ENCODE data around the gene ATXN10. TPM values are rescaled to one million over a fixed set of nuclear protein-coding genes. Genes with fewer than 3 reads are reported as not detected.

Gene ATXN10
- total and polyA plus RNA-seq, 2 of the 8 experiments (the other 6 are each of a cell fraction or from before 2014, with no cell fraction given): 134 to 210 TPM

- peaks cover 18 to 25% (median 23%) of the 10 kb centered on the region in 4 experiments for H3K4me1 ChIP-seq (replicated peaks in 1 of 4; ENCODE audit: control insufficient read depth in 3 of 4, insufficient read depth in 4 of 4, low read length in 3 of 4)
- H4K8ac ChIP-seq (ENCODE audit: extremely low read depth, insufficient read depth, low read length): no peak overlapping the region
- CTCF ChIA-PET (ENCODE audit: partially characterized antibody): interaction anchor here (0.6 to 3.7 kb wide), 6 partner anchors 10 to 73 kb away, joined by 3 to 14 read pairs (median 4); no protein-coding TSS in a partner anchor
- H3K4me3 ChIP-seq (ENCODE audit: extremely low read depth in 1 of 4, insufficient read depth in 2 of 4, low read depth in 3 of 4, low read length in 4 of 4): no peak overlapping the region
- H3K79me1 ChIP-seq (ENCODE audit: low read depth, low read length): no peaks in the 10 kb centered on the region
- no peak overlapping the region for H2BK12ac ChIP-seq (ENCODE audit: low read depth, low read length)
- H3K79me2 ChIP-seq (ENCODE audit: control insufficient read depth in 1 of 2, insufficient read depth in 2 of 2, low read length in 2 of 2): no peaks in the 10 kb centered on the region
- peak overlapping the region; percentile 33 for H3K4ac ChIP-seq (replicated peaks; ENCODE audit: insufficient read length, low read depth, low read length)
- H4K91ac ChIP-seq (replicated peaks; ENCODE audit: insufficient read length, low read length): no peak overlapping the region
- no peaks in the 10 kb centered on the region for H3K36me3 ChIP-seq (ENCODE audit: control insufficient read depth in 2 of 4, insufficient read depth in 4 of 4, low read length in 3 of 4)
- no peak overlapping the region for H3K4me2 ChIP-seq (ENCODE audit: insufficient read depth in 1 of 2, low read depth in 2 of 2, low read length in 2 of 2)
- H4K5ac ChIP-seq (ENCODE audit: insufficient read length, low read depth, low read length): no peak overlapping the region
- no peak overlapping the region for H3K27ac ChIP-seq (ENCODE audit: low read depth, low read length)
- H3K14ac ChIP-seq (ENCODE audit: insufficient read length): no peak overlapping the region
- H3K23ac ChIP-seq (ENCODE audit: insufficient read length): no peak overlapping the region
- POLR2A ChIA-PET (ENCODE audit: partially characterized antibody): interaction anchor here (0.8 to 2.6 kb wide), 3 partner anchors 11 to 44 kb away, joined by 3 to 7 read pairs (median 3); partner anchors contain the start of gene ATXN10
- H2BK5ac ChIP-seq (ENCODE audit: low read depth, low read length): no peak overlapping the region
- H2BK20ac ChIP-seq (ENCODE audit: low read length): no peak overlapping the region
- no peaks in the 10 kb centered on the region for H3K9me3 ChIP-seq (ENCODE audit: insufficient read depth in 2 of 2, low read depth in 1 of 2, low read length in 1 of 2)
- WGBS, 2 experiments (ENCODE audit: extremely low coverage in 1 of 2, insufficient coverage in 1 of 2, insufficient read length in 1 of 2, insufficient replicate concordance in 2 of 2, low coverage in 1 of 2, low lambda C conversion rate in 2 of 2, missing lambda C conversion rate in 1 of 2): 93% methylated on average over 22 of the region's 22 CpGs; no CpG with 5 or more reads in 1 of the 2 experiments
- TF ChIP-seq CBX8 (IDR thresholded peaks at IDR 0.05; ENCODE audit: borderline replicate concordance, low read depth, low read length) (no peak), JUN (IDR thresholded peaks at IDR 0.05; ENCODE audit: low read depth, low read length) (no peak), CEBPB (IDR thresholded peaks at IDR 0.05; ENCODE audit: low read depth, low read length) (no peak), SRF (IDR thresholded peaks at IDR 0.05; ENCODE audit: low read depth, low read length) (no peak), RFX5 (IDR thresholded peaks at IDR 0.05; ENCODE audit: borderline replicate concordance, low read depth, low read length) (no peak)
- H3K23me2 ChIP-seq (ENCODE audit: low read depth, low read length): no peaks in the 10 kb centered on the region
- H2BK15ac ChIP-seq (ENCODE audit: low read length): no peak overlapping the region
- peak overlapping the region; percentile 24; the same call in 1 of the 2 replicates for H2AK5ac ChIP-seq (ENCODE audit: low read depth, low read length)
- no peak for FAIRE-seq
- no peak overlapping the region for H2BK120ac ChIP-seq (replicated peaks; ENCODE audit: low read depth, low read length)
- no peak overlapping the region for H3K9ac ChIP-seq (replicated peaks in 1 of 4; ENCODE audit: extremely low read depth in 1 of 4, low read depth in 3 of 4, low read length in 3 of 4)
- no peaks in the 10 kb centered on the region; a peak in 3 of 7 replicates for H3K27me3 ChIP-seq (replicated peaks in 1 of 4; ENCODE audit: control insufficient read depth in 3 of 4, extremely low read depth in 1 of 4, insufficient read depth in 3 of 4, low read length in 3 of 4)
- no peaks in the 10 kb centered on the region for H4K20me1 ChIP-seq (replicated peaks in 1 of 2; ENCODE audit: control insufficient read depth in 1 of 2, insufficient read depth in 2 of 2, low read length in 2 of 2)
- no peak overlapping the region for H3K56ac ChIP-seq (replicated peaks; ENCODE audit: insufficient read length, low read depth, low read length)
- H2AFZ ChIP-seq (ENCODE audit: low read length): no peak overlapping the region
- no peak for DNase-seq (ENCODE audit: low read depth in 1 of 2, low spot score in 2 of 2)
- H3K18ac ChIP-seq (ENCODE audit: extremely low read depth, low read length): no peak overlapping the region; the same call in 1 of the 2 replicates
These were observed 44.0 kb upstream of the ATXN10 start for GRCh38 chr22:45627489-45628233.

Measured in H1 (cell line).